ENCODE results near the gene RNF19B.
A peak's percentile ranks its signal among the peaks of the same experiment; 100 is the strongest.

RNF19B gene

DNA sequence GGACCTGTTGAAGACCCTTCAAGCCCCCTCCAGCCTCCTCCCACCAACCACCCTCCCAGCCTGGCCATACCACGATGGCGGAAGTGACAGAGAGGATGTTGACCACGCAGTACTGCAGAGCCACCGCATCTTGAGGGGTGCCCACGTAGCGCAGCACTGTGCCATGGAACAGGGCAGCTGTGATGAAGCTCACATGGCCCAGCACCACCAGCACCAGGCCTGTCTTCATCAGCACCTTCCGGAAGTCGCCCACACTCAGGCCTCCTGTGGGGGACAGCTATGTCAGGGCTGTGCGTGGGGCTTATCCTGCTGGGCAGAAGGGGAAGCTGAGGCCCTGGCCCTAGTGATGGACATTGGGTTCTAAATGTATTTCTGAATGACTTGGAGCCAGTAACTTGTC lies 66.6 kb downstream of the RNF19B start:
- Histone ChIP-seq H3K4me3 (no peak overlapping the region), H3K27ac (no peak overlapping the region)
- DNase-seq (ENCODE audit: low spot score), result no peak
- TF ChIP-seq CTCF (IDR thresholded peaks at IDR 0.05), result no peak

DNA sequence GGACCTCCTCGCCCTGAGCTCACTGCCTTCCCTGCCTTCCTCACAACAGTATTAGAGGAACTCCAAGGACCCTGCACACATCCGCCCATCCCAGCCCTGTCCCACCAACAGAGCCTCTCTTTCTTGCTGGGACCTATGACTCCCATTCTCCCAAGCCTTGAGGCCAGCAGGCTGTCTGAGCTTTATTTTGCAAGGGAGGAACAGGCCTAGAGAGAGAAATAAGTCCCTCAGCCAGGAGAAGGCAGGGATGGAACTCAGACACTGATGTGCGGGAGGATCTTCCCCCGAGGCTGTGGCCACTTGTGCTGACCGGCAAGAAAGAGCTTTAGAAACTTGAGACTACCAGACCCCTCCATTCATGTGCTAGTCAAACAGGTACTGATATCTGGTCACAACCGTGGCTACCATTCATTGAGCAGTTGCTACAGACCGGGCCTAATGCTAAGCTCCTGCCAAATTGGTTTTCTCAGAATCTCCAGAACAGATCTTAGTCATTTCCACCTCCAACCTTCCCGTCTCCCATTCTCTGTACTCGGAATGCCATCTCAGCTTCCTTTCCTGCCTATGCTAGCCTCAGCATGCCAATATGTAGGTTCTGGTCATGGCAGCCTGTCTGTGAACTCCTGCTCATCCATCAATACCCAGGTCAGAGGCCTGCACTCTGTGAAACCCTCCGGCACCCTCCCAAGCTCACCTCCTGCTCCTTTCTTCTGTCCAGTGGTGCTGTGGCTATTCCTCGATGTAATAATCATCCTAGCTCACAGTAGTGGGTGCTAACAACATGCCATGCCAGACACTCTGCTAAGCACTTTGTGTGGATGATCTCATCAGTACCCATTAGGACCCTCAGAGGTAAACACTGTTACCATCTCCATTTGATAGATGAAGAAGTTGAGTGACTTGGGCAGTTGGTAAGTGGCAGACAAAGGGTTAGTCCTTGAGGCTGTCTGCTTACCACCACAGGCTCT lies 67.2 kb downstream of the RNF19B start:
- TF ChIP-seq CTCF (IDR thresholded peaks at IDR 0.05), result no peak
- Histone ChIP-seq H3K27ac (no peak overlapping the region), H3K4me3 (no peak overlapping the region)
- DNase-seq (ENCODE audit: low spot score), result no peak

- no peak for DNase-seq (ENCODE audit: low spot score)
- Histone ChIP-seq H3K4me3 (no peak overlapping the region), H3K27ac (no peak overlapping the region)
- TF ChIP-seq CTCF (IDR thresholded peaks at IDR 0.05), result no peak
Measured at GRCh38 chr1:32896451-32896850, 68.2 kb downstream of the RNF19B start.

DNA sequence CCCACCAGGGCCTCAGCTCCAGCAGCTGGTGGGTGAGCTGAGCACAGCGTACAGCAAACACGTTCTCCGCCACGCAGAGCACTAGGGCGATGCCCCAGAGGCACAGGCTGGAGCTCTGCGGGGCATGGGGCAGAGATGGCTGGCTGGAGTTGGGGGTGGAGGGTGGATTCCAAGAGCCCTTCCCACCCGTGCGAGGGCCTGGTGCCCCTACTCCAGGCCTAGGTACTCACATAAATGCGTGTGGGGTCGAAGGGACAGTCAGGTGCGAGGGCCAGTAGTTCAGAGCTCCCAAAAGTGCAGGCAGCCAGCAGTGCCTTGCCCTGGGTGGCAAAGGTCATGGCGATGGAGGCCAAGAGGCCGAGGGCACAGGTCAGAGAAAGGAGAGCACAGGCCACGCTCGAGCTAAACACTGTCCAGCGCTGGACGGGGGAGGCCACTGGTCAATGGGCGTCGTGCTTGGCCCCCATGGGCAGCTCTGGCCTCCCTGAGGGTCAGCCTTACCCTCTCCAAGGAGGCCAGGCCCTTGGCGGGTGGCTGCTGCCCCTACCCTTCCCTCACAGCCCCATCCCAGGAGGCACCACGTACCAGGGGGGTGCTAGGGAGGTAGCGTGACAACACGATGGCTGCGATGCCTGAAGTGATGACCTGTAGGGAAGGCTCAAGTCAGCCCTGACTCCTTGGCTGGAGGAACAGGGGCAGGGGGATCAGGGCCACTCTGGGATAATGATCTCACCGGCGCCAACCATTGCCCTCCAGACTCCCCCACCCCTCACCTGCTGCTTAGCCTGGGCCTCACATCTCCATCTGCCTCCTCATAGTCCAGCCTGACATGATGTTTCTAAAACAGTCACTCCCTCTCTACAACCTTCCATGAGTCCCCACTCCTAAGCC lies 69.0 kb downstream of the RNF19B start:
- H3K4me3 ChIP-seq, result no peak overlapping the region
- no peak for TF ChIP-seq CTCF (IDR thresholded peaks at IDR 0.05)
- DNase-seq (ENCODE audit: low spot score), result no peak
- no peak overlapping the region for H3K27ac ChIP-seq

DNA sequence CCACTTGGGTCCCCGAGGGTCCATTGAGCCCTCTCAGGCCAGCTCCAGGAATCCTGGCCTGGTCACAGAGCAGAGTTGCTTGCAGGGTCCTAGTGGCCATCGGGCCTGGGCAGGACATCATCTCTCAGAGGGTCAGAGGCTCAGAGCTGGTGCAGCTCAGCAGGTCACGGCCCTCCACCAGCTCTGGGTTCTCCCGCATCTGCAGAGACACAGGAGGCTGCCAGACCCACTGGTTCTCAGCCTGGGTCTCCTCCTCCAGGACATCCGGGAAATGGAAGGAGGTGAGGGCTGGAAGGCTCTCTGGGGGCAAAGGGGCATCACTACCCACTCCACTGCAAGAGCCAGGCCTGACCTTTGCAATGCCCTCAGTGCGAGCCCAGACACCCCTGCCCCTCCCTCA lies 69.9 kb downstream of the RNF19B start:
- H3K27ac ChIP-seq, result no peak overlapping the region
- DNase-seq (ENCODE audit: low spot score), result no peak
- no peak overlapping the region for H3K4me3 ChIP-seq

GRCh38 chr1:32894019-32894600 lies 70.5 kb downstream of the RNF19B start:
- Histone ChIP-seq H3K27ac (no peak overlapping the region), H3K4me3 (peak overlapping the region; percentile 76)
- no peak for TF ChIP-seq CTCF (IDR thresholded peaks at IDR 0.05)
- DNase-seq (ENCODE audit: low spot score), result no peak

More for the DNA sequence above, 69.9 kb downstream of the RNF19B start:
- TF ChIP-seq CTCF (IDR thresholded peaks at IDR 0.05), result no peak

Data from coronary artery (tissue), 2 donors.